Activated CD8-positive, alpha-beta memory T cell treated with anti-CD3 and anti-CD28 coated beads for 24 hours (primary cell): ENCODE results near the gene UBE2A.

Experiments used
- DNase-seq: peaks from one replicate; pipeline ENCODE4 v3.0.0-alpha.2; 2020

UBE2A gene

GRCh38 chrX:119614776-119615175 lies 40.4 kb downstream of the UBE2A start:
- DNase-seq: no peak

DNA sequence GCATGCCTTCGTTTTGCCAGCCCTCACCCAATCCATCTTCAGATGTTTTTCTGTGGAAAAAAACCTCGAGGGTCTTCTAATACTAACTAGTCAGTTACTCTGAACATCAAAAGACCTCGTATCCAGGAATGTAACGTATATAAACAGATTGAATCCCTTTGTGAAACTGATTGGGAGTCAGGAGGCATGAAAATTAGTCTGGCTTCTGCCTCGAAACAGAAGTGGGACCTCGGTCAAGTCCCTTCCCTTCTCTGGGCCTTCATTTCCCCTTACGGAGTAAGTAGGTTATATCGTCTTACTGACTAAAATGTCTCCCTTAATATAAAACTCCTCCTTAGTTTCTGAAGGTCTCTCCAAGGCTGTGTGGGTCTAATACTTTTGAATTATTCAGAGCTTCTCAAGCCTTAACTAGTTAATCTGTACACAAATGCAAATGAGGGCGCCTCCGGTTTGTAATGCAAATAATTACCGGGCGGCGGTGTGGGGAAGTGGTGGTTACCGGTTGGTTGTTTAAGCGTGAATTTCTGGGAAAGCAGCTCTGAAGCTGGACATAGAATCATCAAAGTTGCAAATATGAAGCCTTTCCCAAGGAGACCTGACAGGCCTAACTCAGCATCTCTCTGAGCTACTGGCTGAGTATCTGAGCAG lies 43.3 kb downstream of the UBE2A start:
- no peak for DNase-seq

DNA sequence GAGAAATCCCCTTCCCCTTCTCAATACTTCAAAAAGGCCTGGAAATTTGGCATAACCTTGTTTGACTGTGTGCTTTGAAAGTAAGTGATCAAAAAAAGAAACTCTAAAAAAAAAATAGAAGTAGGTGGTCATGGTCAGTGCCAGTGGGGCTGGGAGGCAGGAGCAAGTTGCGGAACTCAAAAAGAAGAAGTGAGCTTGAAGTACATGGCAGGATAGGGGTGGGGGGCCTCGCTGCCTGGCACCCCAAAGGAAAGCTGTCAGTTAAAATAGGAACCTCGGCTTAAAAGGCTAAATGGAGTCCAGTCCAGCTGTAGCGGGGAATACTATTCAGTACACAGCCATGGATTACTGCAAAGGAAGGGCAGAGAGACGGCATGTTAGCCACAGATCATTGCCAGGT lies 44.1 kb downstream of the UBE2A start:
- DNase-seq: no peak

- DNase-seq: no peak
Observed at GRCh38 chrX:119622356-119623232, 48.2 kb downstream of the UBE2A start.

DNA sequence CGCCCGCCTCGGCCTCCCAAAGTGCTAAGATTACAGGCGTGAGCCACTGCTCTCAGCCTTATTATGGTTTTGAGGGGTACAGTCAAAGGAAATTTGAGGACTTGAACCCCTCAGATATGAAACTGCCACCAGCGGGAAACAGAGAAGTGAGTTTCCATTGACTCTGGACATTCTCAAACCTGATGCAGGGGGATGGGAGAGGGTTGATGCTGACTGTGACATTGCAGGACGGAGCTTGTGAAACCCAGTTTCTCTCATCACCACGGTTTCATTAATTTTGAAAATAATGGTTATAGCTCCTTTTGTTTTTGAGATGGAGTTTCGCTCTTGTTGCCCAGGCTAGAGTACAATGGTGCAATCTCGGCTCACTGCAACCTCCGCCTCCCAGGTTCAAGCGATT lies 50.1 kb downstream of the UBE2A start:
- no peak for DNase-seq

GRCh38 chrX:119624951-119625668 lies 50.7 kb downstream of the UBE2A start:
- DNase-seq: no peak

- no peak for DNase-seq
Observed at GRCh38 chrX:119625843-119626242, 51.5 kb downstream of the UBE2A start.
